Activated CD4-positive, alpha-beta T cell treated with anti-CD3 and anti-CD28 coated beads, Interleukin-2, amount 50 U/mL, for 16 hours (primary cell): ENCODE data around the gene CRAT.

Source experiments
- DNase-seq: peaks from one replicate; pipeline ENCODE4 v3.0.0-alpha.2; 2020

CRAT gene

GRCh38 chr9:129108805-129109536 is 1.6 kb downstream of the CRAT start:
- no peak for DNase-seq

GRCh38 chr9:129108083-129108804 is 2.3 kb downstream of the CRAT start:
- no peak for DNase-seq

- DNase-seq = no peak
Measured at GRCh38 chr9:129107651-129108050, 2.9 kb downstream of the CRAT start.

- DNase-seq = no peak
Measured at GRCh38 chr9:129105857-129106694, 4.5 kb downstream of the CRAT start.

- no peak for DNase-seq
Measured at GRCh38 chr9:129104051-129104450, 6.5 kb downstream of the CRAT start.

GRCh38 chr9:129103595-129103965 is 7.0 kb downstream of the CRAT start:
- DNase-seq = no peak

GRCh38 chr9:129102791-129103594 is 7.6 kb downstream of the CRAT start:
- peak; percentile 19 for DNase-seq

GRCh38 chr9:129102095-129102525 is 8.5 kb downstream of the CRAT start:
- no peak for DNase-seq

- DNase-seq = no peak
Measured at GRCh38 chr9:129101279-129101678, 9.3 kb downstream of the CRAT start.

- DNase-seq = no peak
Measured at GRCh38 chr9:129100383-129101169, 10.0 kb downstream of the CRAT start.

- DNase-seq = no peak
Measured at GRCh38 chr9:129098328-129098727, 12.3 kb downstream of the CRAT start.

- no peak for DNase-seq
Measured at GRCh38 chr9:129097671-129098306, 12.8 kb downstream of the CRAT start.

GRCh38 chr9:129095908-129096307 is 14.7 kb downstream of the CRAT start:
- no peak for DNase-seq

- DNase-seq = no peak
Measured at GRCh38 chr9:129095170-129095667, 15.4 kb downstream of the CRAT start.

- no peak for DNase-seq
Measured at GRCh38 chr9:129094387-129095169, 16.0 kb downstream of the CRAT start.

GRCh38 chr9:129093602-129094386 is 16.8 kb downstream of the CRAT start:
- no peak for DNase-seq

- no peak for DNase-seq
Measured at GRCh38 chr9:129089246-129089645, 21.3 kb downstream of the CRAT start.

- DNase-seq = no peak
Measured at GRCh38 chr9:129084087-129084486, 26.5 kb downstream of the CRAT start.

GRCh38 chr9:129081388-129081904 is 29.1 kb downstream of the CRAT start:
- peak; percentile 12 for DNase-seq
